Measurements from ENCODE around the gene NNMT. TPM values are rescaled to one million over a fixed set of nuclear protein-coding genes. Genes with fewer than 3 reads are reported as not detected.

The NNMT gene
- total RNA-seq, 1 donor from 2014 or later = 21.6 TPM

- no peak for DNase-seq
Measured at GRCh38 chr11:114263513-114264170, 32.6 kb upstream of the NNMT start.

- no peak for DNase-seq
Measured at GRCh38 chr11:114264381-114264780, 31.8 kb upstream of the NNMT start.

- DNase-seq = no peak
Measured at GRCh38 chr11:114265122-114265878, 30.9 kb upstream of the NNMT start.

- no peak for DNase-seq
Measured at GRCh38 chr11:114269498-114269897, 26.7 kb upstream of the NNMT start.

GRCh38 chr11:114270531-114271270, 25.5 kb upstream of the NNMT start:
- DNase-seq = no peak

- DNase-seq = no peak
Measured at GRCh38 chr11:114271316-114271715, 24.9 kb upstream of the NNMT start.

GRCh38 chr11:114272311-114272710, 23.9 kb upstream of the NNMT start:
- DNase-seq = no peak

- DNase-seq = no peak
Measured at GRCh38 chr11:114273071-114273470, 23.1 kb upstream of the NNMT start.

GRCh38 chr11:114273890-114274635, 22.1 kb upstream of the NNMT start:
- no peak for DNase-seq

GRCh38 chr11:114274637-114275036, 21.6 kb upstream of the NNMT start:
- no peak for DNase-seq

GRCh38 chr11:114275280-114275679, 20.9 kb upstream of the NNMT start:
- no peak for DNase-seq

GRCh38 chr11:114276077-114276476, 20.1 kb upstream of the NNMT start:
- no peak for DNase-seq

- DNase-seq = no peak
Measured at GRCh38 chr11:114277637-114278341, 18.4 kb upstream of the NNMT start.

- no peak for DNase-seq
Measured at GRCh38 chr11:114278342-114279065, 17.7 kb upstream of the NNMT start.

GRCh38 chr11:114279792-114280546, 16.2 kb upstream of the NNMT start:
- no peak for DNase-seq

GRCh38 chr11:114280696-114281095, 15.5 kb upstream of the NNMT start:
- peak; percentile 63 for DNase-seq

- no peak for DNase-seq
Measured at GRCh38 chr11:114281388-114281956, 14.7 kb upstream of the NNMT start.

GRCh38 chr11:114282488-114282887, 13.7 kb upstream of the NNMT start:
- DNase-seq = no peak

GRCh38 chr11:114283422-114283821, 12.8 kb upstream of the NNMT start:
- DNase-seq = no peak

GRCh38 chr11:114284021-114284420, 12.2 kb upstream of the NNMT start:
- no peak for DNase-seq

Data from tongue (tissue), 2 donors.